Measurements from ENCODE around the gene GAD1.

Gene GAD1

GRCh38 chr2:170816504-170817092 is at the start of gene GAD1:
GAD1 (plus strand) TSS chr2:170816887; CDS start chr2:170818592, 1,705 bp downstream.
- peak; percentile 59 for DNase-seq

- DNase-seq = peak; percentile 18
Observed at GRCh38 chr2:170770008-170770605, 46.6 kb upstream of the GAD1 start, which contains the start of gene ERICH2. ERICH2 (plus strand) TSS chr2:170770378; CDS start chr2:170770682, 304 bp downstream.

- DNase-seq = peak; percentile 50
Observed at GRCh38 chr2:170770606-170771420, 45.9 kb upstream of the GAD1 start.

GRCh38 chr2:170771421-170771937 is 45.2 kb upstream of the GAD1 start:
- no peak for DNase-seq

- DNase-seq = no peak
Observed at GRCh38 chr2:170772295-170772694, 44.4 kb upstream of the GAD1 start.

GRCh38 chr2:170774074-170774473 is 42.6 kb upstream of the GAD1 start:
- DNase-seq = no peak

- DNase-seq = no peak
Observed at GRCh38 chr2:170778900-170779299, 37.8 kb upstream of the GAD1 start.

- no peak for DNase-seq
Observed at GRCh38 chr2:170779304-170779703, 37.4 kb upstream of the GAD1 start.

GRCh38 chr2:170782673-170783072 is 34.0 kb upstream of the GAD1 start:
- no peak for DNase-seq

GRCh38 chr2:170783549-170783948 is 33.1 kb upstream of the GAD1 start:
- no peak for DNase-seq

GRCh38 chr2:170798996-170799395 is 17.7 kb upstream of the GAD1 start:
- DNase-seq = no peak

- no peak for DNase-seq
Observed at GRCh38 chr2:170806548-170806947, 10.1 kb upstream of the GAD1 start.

- DNase-seq = peak; percentile 78
Observed at GRCh38 chr2:170812710-170813600, 3.7 kb upstream of the GAD1 start.

- no peak for DNase-seq
Observed at GRCh38 chr2:170813611-170814532, 2.8 kb upstream of the GAD1 start.

- no peak for DNase-seq
Observed at GRCh38 chr2:170814533-170815230, 2.0 kb upstream of the GAD1 start.

- no peak for DNase-seq
Observed at GRCh38 chr2:170815311-170815710, 1.4 kb upstream of the GAD1 start.

- peak; percentile 81 for DNase-seq
Observed at GRCh38 chr2:170815746-170816503, 762 bp upstream of the GAD1 start.

- DNase-seq = no peak
Observed at GRCh38 chr2:170817093-170818035, 677 bp downstream of the GAD1 start.
